Peyer's patch (tissue), 4 donors: ENCODE results near the gene CD36.

ENCODE experiments used
- POLR2A ChIP-seq, 2 donors: fragments of 450-650 bp; IDR thresholded peaks; one replicate each; pipeline ENCODE4 v1.5.1; 2017; ENCODE audit warnings: antibody characterized with exemption in 2 of 2, mild to moderate bottlenecking in 2 of 2, moderate library complexity in 2 of 2
- TF ChIP-seq, protein P1 (sequence below), 6 experiments: fragments of 450-650 bp in 4 of 6; fragments of 200-600 bp in 2 of 6; sonication (generic) in 1 of 6; IDR thresholded peaks; one replicate each; pipeline ENCODE4 v1.5.1; 2017 to 2019; ENCODE audit warnings: antibody characterized with exemption in 6 of 6, mild to moderate bottlenecking in 3 of 6, moderate library complexity in 1 of 6

DNA sequence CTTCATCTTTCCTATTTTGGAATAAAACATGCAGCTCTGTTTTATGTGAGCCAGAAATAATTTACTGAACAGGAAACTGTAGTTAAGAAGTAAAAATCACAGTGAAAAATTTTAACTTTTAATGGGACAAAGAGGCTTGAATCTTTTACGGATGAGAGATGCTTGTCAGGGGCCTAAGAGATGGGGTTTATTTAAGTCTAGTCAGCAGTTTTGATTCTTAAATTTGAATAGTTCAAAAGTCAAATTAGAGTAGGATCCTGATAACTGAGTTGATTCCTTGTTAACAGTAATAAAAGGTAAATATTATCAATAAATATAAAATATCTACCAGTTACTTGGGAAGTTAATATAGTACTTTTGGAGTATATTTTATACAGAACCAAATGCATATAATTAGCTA, 24.9 kb upstream of the CD36 start:
- TF ChIP-seq, protein P1, sequence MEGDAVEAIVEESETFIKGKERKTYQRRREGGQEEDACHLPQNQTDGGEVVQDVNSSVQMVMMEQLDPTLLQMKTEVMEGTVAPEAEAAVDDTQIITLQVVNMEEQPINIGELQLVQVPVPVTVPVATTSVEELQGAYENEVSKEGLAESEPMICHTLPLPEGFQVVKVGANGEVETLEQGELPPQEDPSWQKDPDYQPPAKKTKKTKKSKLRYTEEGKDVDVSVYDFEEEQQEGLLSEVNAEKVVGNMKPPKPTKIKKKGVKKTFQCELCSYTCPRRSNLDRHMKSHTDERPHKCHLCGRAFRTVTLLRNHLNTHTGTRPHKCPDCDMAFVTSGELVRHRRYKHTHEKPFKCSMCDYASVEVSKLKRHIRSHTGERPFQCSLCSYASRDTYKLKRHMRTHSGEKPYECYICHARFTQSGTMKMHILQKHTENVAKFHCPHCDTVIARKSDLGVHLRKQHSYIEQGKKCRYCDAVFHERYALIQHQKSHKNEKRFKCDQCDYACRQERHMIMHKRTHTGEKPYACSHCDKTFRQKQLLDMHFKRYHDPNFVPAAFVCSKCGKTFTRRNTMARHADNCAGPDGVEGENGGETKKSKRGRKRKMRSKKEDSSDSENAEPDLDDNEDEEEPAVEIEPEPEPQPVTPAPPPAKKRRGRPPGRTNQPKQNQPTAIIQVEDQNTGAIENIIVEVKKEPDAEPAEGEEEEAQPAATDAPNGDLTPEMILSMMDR (IDR thresholded peaks at IDR 0.05), result no peak
- no peak for TF ChIP-seq POLR2A (IDR thresholded peaks at IDR 0.05)
